Naive thymus-derived CD4-positive, alpha-beta T cell (primary cell): ENCODE results near the gene HMBS. TPM values are rescaled to one million over a fixed set of nuclear protein-coding genes. Genes with fewer than 3 reads are reported as not detected.

Source experiments
- ATAC-seq: fragments of 150-1000 bp; cut with Tn5 transposase; 2 replicates; pipeline ENCODE4 v1.10.0; 2021; ENCODE audit warnings: mild to moderate bottlenecking, moderate library complexity
- CTCF ChIA-PET: fragments of 350-600 bp; sonication (Branson Sonifier 250); formaldehyde crosslinking; loops from one replicate; lab custom pipeline; 2021; ENCODE audit warnings: antibody characterized with exemption; lab: Charles Lee
- POLR2A ChIA-PET: fragments of 350-600 bp; sonication (Branson Sonifier 250); formaldehyde crosslinking; loops from one replicate; lab custom pipeline; 2021; ENCODE audit warnings: antibody characterized with exemption, inconsistent platforms; lab: Charles Lee
- DNase-seq, 9 donors: peaks; one replicate each; pipeline versions ENCODE4 v3.0.0 to v3.0.0-alpha.2; 2020 to 2022; ENCODE audit warnings: mixed read lengths in 1 of 9
- H3K27ac ChIP-seq: one replicate; pipeline ENCODE4 v1.7.0; 2013; ENCODE audit warnings: mild to moderate bottlenecking, low read depth, low read length, moderate library complexity
- H3K27me3 ChIP-seq, 2 donors: one replicate each; pipeline ENCODE4 v1.7.0; 2013; ENCODE audit warnings: low read length in 2 of 2, mild to moderate bottlenecking in 2 of 2, moderate library complexity in 2 of 2; ENCODE audit not compliant: control insufficient read depth in 2 of 2, insufficient read depth in 2 of 2
- H3K36me3 ChIP-seq, 3 experiments: 1 replicate in 2 of 3; 2 replicates in 1 of 3; pipeline ENCODE4 v1.7.0; 2013; ENCODE audit warnings: low read length in 3 of 3, mild to moderate bottlenecking in 3 of 3, moderate library complexity in 1 of 3; ENCODE audit not compliant: insufficient read depth in 3 of 3, control insufficient read depth in 2 of 3
- H3K4me1 ChIP-seq, 2 donors: one replicate each; pipeline ENCODE4 v1.7.0; 2013; ENCODE audit warnings: low read length in 2 of 2, mild to moderate bottlenecking in 2 of 2, moderate library complexity in 1 of 2; ENCODE audit not compliant: control insufficient read depth in 2 of 2, insufficient read depth in 2 of 2
- H3K4me3 ChIP-seq: 2 replicates; pipeline ENCODE4 v1.7.0; 2013; ENCODE audit warnings: mild to moderate bottlenecking, low read length
- H3K9me3 ChIP-seq, 3 experiments: 1 replicate in 2 of 3; 2 replicates in 1 of 3; pipeline ENCODE4 v1.7.0; 2013; ENCODE audit warnings: low read length in 3 of 3; ENCODE audit not compliant: control insufficient read depth in 2 of 3
- H3K27ac Mint-ChIP-seq, 9 donors: one replicate each; pipeline ENCODE4 v1.8.0; 2020 to 2022; ENCODE audit warnings: mixed read lengths in 9 of 9, mild to moderate bottlenecking in 8 of 9, moderate library complexity in 5 of 9, inconsistent platforms in 2 of 9
- H3K27me3 Mint-ChIP-seq, 5 donors: one replicate each; pipeline ENCODE4 v1.8.0; 2021 to 2022; ENCODE audit warnings: mixed read lengths in 5 of 5, mild to moderate bottlenecking in 1 of 5
- H3K36me3 Mint-ChIP-seq, 5 donors: one replicate each; pipeline ENCODE4 v1.8.0; 2020 to 2022; ENCODE audit warnings: mixed read lengths in 5 of 5, mild to moderate bottlenecking in 3 of 5, inconsistent platforms in 1 of 5
- H3K4me1 Mint-ChIP-seq, 7 donors: one replicate each; pipeline ENCODE4 v1.8.0; 2020 to 2022; ENCODE audit warnings: mixed read lengths in 7 of 7, mild to moderate bottlenecking in 3 of 7, inconsistent platforms in 1 of 7
- H3K4me3 Mint-ChIP-seq, 10 donors: one replicate each; pipeline ENCODE4 v1.8.0; 2020 to 2022; ENCODE audit warnings: mild to moderate bottlenecking in 10 of 10, mixed read lengths in 10 of 10, moderate library complexity in 6 of 10, inconsistent platforms in 2 of 10
- H3K9me3 Mint-ChIP-seq, 11 donors: one replicate each; pipeline ENCODE4 v1.8.0; 2020 to 2022; ENCODE audit warnings: mixed read lengths in 11 of 11, mild to moderate bottlenecking in 4 of 11, inconsistent platforms in 1 of 11, moderate library complexity in 1 of 11
- intact Hi-C, 2 donors: fragments of 100-400 bp; cut with micrococcal nuclease; formaldehyde crosslinking; loops; one replicate each; pipeline ENCODE4 v1.15.1; 2023
- polyA plus RNA-seq, 2 donors: library from polyadenylated mRNA; unstranded; fragments of 300-500 nt; fragmentation: Illumina TruSeq; gene quantifications; one replicate each; pipeline ENCODE4 v1.2.3, GENCODE V29; 2021
- total RNA-seq, 6 experiments: library from RNA in 5 of 6; stranded (reverse) in 5 of 6; gene quantifications; 1 replicate in 5 of 6; 2 replicates in 1 of 6; pipeline ENCODE4 v1.2.3 and lab custom pipeline; 2021 to 2026

HMBS gene
- total and polyA plus RNA-seq, 7 experiments from 2014 or later, result 6.7 to 25.4 (median 9.3) TPM

- Mint-ChIP-seq H3K27ac (peak overlapping the region; percentile 82 to 96 (median 88)), H3K27me3 (peaks cover 0 to 3% (median 0%) of the 10 kb centered on the region in 5 donors), H3K4me3 (peak overlapping the region; percentile 90 to 97 (median 93)), H3K9me3 (peaks cover 0 to 6% (median 0%) of the 10 kb centered on the region in 11 donors), H3K4me1 (peaks cover 16 to 64% (median 30%) of the 10 kb centered on the region in 7 donors), H3K36me3 (peaks cover 4 to 40% (median 15%) of the 10 kb centered on the region in 5 donors)
- H3K36me3 ChIP-seq, result peaks cover 9 to 21% (median 17%) of the 10 kb centered on the region in 3 experiments
- H3K27me3 ChIP-seq, result no peaks in the 10 kb centered on the region
- DNase-seq (peak in 5 of 9 donors; percentile 27 to 67 (median 36)), ATAC-seq (no peak)
- peak overlapping the region; percentile 75 for H3K27ac ChIP-seq
- peak overlapping the region; percentile 94 for H3K4me3 ChIP-seq
- ChIA-PET POLR2A (interaction anchor here (0.6 to 20.2 kb wide), 34 partner anchors 9 to 684 kb away, joined by 3 to 435 read pairs (median 4); partner anchors contain the start of genes ABCG4, C2CD2L, CBL and CENATAC), CTCF (interaction anchor here (1.0 to 1.6 kb wide), 5 partner anchors 9 to 102 kb away, joined by 3 to 6 read pairs (median 5); partner anchors contain the start of genes HINFP and VPS11)
- H3K4me1 ChIP-seq, result peaks cover 7 to 21% of the 10 kb centered on the region in 2 donors
- intact Hi-C loops, result loop anchor here (1.0 to 2.0 kb wide), 5 partner anchors 8 to 735 kb away; partner anchors contain the start of genes ABCG4 (in 1 of the 2), RPS25 (in 1 of the 2), TRAPPC4 (in 1 of the 2) and UBE4A (in 1 of the 2)
- no peaks in the 10 kb centered on the region for H3K9me3 ChIP-seq
These were observed 9.5 kb downstream of the HMBS start for GRCh38 chr11:119093942-119094815.

DNA sequence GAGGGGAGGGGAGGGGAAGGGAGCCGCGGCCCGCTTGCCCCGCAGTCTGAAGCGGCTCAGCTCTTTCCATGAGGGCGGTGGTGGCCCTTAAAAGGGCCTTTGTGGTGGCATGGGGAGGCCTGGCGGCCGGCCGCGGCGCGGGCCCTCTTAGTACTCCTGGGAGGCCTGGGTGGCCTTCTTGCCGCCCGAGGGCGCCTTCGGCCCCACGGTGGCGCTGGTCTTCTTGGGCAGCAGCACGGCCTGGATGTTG lies 10.1 kb downstream of the HMBS start:
- Histone ChIP-seq H3K27ac (peak overlapping the region; percentile 75), H3K4me1 (peaks cover 7 to 21% of the 10 kb centered on the region in 2 donors), H3K27me3 (no peaks in the 10 kb centered on the region), H3K36me3 (peaks cover 9 to 21% (median 17%) of the 10 kb centered on the region in 3 experiments), H3K9me3 (no peaks in the 10 kb centered on the region), H3K4me3 (peak overlapping the region; percentile 94)
- intact Hi-C loops, result loop anchor here (1.0 to 2.0 kb wide), 20 partner anchors 8 to 736 kb away; partner anchors contain the start of genes ABCG4 (in 2 of the 2), C2CD2L (in 2 of the 2), HINFP (in 2 of the 2) and HYOU1 (in 2 of the 2)
- ChIA-PET CTCF (interaction anchor here (0.6 to 1.6 kb wide), 5 partner anchors 9 to 28 kb away, joined by 3 to 6 read pairs (median 5); partner anchors contain the start of genes C2CD2L, HINFP and VPS11), POLR2A (interaction anchor here (0.6 to 20.2 kb wide), 30 partner anchors 9 to 685 kb away, joined by 3 to 435 read pairs (median 4); partner anchors contain the start of genes ABCG4, C2CD2L, CBL and CENATAC)
- Mint-ChIP-seq H3K27me3 (peaks cover 0 to 3% (median 0%) of the 10 kb centered on the region in 5 donors), H3K36me3 (peaks cover 4 to 40% (median 15%) of the 10 kb centered on the region in 5 donors), H3K4me1 (peaks cover 16 to 65% (median 32%) of the 10 kb centered on the region in 7 donors), H3K4me3 (peak overlapping the region; percentile 90 to 97 (median 93)), H3K27ac (peak overlapping the region; percentile 82 to 96 (median 88)), H3K9me3 (peaks cover 0 to 6% (median 0%) of the 10 kb centered on the region in 11 donors)
- DNase-seq (peak in 2 of 9 donors; percentile 57 to 75), ATAC-seq (peak; percentile 63)

DNA sequence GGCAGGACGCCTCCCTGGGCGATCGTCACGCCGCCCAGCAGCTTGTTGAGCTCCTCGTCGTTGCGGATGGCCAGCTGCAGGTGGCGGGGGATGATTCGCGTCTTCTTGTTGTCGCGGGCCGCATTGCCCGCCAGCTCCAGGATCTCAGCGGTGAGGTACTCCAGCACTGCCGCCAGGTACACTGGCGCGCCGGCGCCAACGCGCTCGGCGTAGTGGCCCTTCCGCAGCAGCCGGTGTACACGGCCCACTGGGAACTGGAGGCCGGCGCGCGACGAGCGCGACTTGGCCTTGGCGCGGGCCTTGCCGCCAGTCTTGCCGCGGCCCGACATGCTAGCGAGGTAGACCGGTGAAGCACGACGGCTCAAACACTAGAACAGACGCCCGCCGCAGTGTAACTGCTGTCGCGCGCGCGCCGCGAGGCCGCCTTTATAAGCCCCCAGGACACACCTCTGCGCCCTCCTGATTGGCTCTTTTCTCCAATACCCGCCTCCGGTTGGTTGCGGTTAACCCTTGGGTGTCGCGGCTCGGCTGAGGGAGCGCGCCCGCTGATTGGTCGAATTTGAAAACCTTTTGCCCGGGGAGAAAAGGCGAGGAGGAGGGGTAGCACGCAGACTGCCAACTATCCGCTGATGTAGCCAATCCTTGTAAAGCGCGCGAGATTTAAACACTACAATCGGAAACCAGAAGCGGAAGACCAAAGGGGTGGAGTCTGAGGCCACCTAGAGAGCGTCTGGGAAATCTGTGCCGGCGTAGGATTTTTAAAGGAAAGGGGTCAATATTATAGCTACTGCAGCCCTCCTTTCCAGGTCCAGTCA lies 10.6 kb downstream of the HMBS start:
- intact Hi-C loops, result loop anchor here (1.0 to 2.0 kb wide), 19 partner anchors 10 to 736 kb away; partner anchors contain the start of genes ABCG4 (in 2 of the 2), C2CD2L (in 2 of the 2), HINFP (in 2 of the 2) and HYOU1 (in 2 of the 2)
- Mint-ChIP-seq H3K27ac (peak overlapping the region; percentile 82 to 96 (median 88)), H3K4me3 (peak overlapping the region; percentile 90 to 97 (median 93)), H3K27me3 (peaks cover 0 to 3% (median 0%) of the 10 kb centered on the region in 5 donors), H3K36me3 (peaks cover 4 to 40% (median 15%) of the 10 kb centered on the region in 5 donors), H3K9me3 (peaks cover 0 to 6% (median 0%) of the 10 kb centered on the region in 11 donors), H3K4me1 (peaks cover 20 to 67% (median 37%) of the 10 kb centered on the region in 7 donors)
- H3K4me3 ChIP-seq, result peak overlapping the region; percentile 94
- POLR2A ChIA-PET, result interaction anchor here (0.6 to 20.2 kb wide), 32 partner anchors 8 to 685 kb away, joined by 3 to 435 read pairs (median 4); partner anchors contain the start of genes C2CD2L, CBL, CENATAC and HINFP
- peak; percentile 93 for ATAC-seq
- H3K9me3 ChIP-seq, result no peaks in the 10 kb centered on the region
- peaks cover 9 to 21% (median 17%) of the 10 kb centered on the region in 3 experiments for H3K36me3 ChIP-seq
- CTCF ChIA-PET, result interaction anchor here (0.6 to 1.6 kb wide), 7 partner anchors 10 to 870 kb away, joined by 3 to 6 read pairs (median 3); partner anchors contain the start of genes C2CD2L, HINFP, JAML and VPS11
- DNase-seq, result peak; percentile 96 to 100 (median 100)
- H3K27ac ChIP-seq, result peak overlapping the region; percentile 75
- H3K27me3 ChIP-seq, result no peaks in the 10 kb centered on the region
- H3K4me1 ChIP-seq, result peaks cover 11 to 23% of the 10 kb centered on the region in 2 donors

- Mint-ChIP-seq H3K9me3 (peaks cover 0 to 6% (median 0%) of the 10 kb centered on the region in 11 donors), H3K4me3 (peak overlapping the region in 9 of 10 donors; percentile 23 to 100 (median 96)), H3K36me3 (peaks cover 4 to 19% (median 15%) of the 10 kb centered on the region in 5 donors), H3K27me3 (peaks cover 0 to 3% (median 0%) of the 10 kb centered on the region in 5 donors), H3K4me1 (peaks cover 13 to 61% (median 44%) of the 10 kb centered on the region in 7 donors), H3K27ac (peak overlapping the region in 5 of 9 donors; percentile 18 to 99 (median 89))
- CTCF ChIA-PET, result interaction anchor here (1.1 to 1.2 kb wide), 2 partner anchors 16 to 237 kb away, joined by 3 to 4 read pairs; no protein-coding TSS in a partner anchor
- H3K27ac ChIP-seq, result no peak overlapping the region
- H3K36me3 ChIP-seq, result peaks cover 9 to 21% (median 17%) of the 10 kb centered on the region in 3 experiments
- DNase-seq (no peak), ATAC-seq (no peak)
- intact Hi-C loops, result loop anchor here (2.0 to 5.0 kb wide), 6 partner anchors 15 to 1867 kb away; partner anchors contain the start of genes BCL9L (in 1 of the 2), CENATAC (in 1 of the 2), DDX6 (in 1 of the 2) and HMBS (in 1 of the 2)
- POLR2A ChIA-PET, result interaction anchor here (0.6 to 20.2 kb wide), 7 partner anchors 13 to 467 kb away, joined by 3 to 435 read pairs (median 5); partner anchors contain the start of genes HINFP, HMBS and VPS11
- H3K4me3 ChIP-seq, result no peak overlapping the region
- H3K27me3 ChIP-seq, result no peaks in the 10 kb centered on the region
- H3K4me1 ChIP-seq, result peaks cover 21 to 26% of the 10 kb centered on the region in 2 donors
- H3K9me3 ChIP-seq, result no peaks in the 10 kb centered on the region
These were observed 15.0 kb downstream of the HMBS start for GRCh38 chr11:119099711-119100110.

GRCh38 chr11:119100246-119100970 lies 15.7 kb downstream of the HMBS start:
- H3K36me3 ChIP-seq, result peaks cover 9 to 21% (median 17%) of the 10 kb centered on the region in 3 experiments
- H3K27ac Mint-ChIP-seq, result peak overlapping the region; percentile 53 to 99 (median 81)
- ChIA-PET CTCF (interaction anchor here (1.2 kb wide), 1 partner anchor 16 kb away, joined by 4 read pairs; no protein-coding TSS in a partner anchor), POLR2A (interaction anchor here (1.3 to 20.2 kb wide), 3 partner anchors 14 to 33 kb away, joined by 3 to 435 read pairs (median 10); partner anchors contain the start of genes HINFP and VPS11)
- intact Hi-C loops, result loop anchor here (2.0 to 5.0 kb wide), 6 partner anchors 16 to 1868 kb away; partner anchors contain the start of genes BCL9L (in 1 of the 2), CENATAC (in 1 of the 2), DDX6 (in 1 of the 2) and HMBS (in 1 of the 2)
- H3K27me3 Mint-ChIP-seq, result peaks cover 0 to 2% (median 0%) of the 10 kb centered on the region in 5 donors
- H3K27me3 ChIP-seq, result no peaks in the 10 kb centered on the region
- peaks cover 4 to 17% (median 13%) of the 10 kb centered on the region in 5 donors for H3K36me3 Mint-ChIP-seq
- peaks cover 18 to 64% (median 47%) of the 10 kb centered on the region in 7 donors for H3K4me1 Mint-ChIP-seq
- peaks cover 0 to 2% (median 0%) of the 10 kb centered on the region in 11 donors for H3K9me3 Mint-ChIP-seq
- peaks cover 21 to 26% of the 10 kb centered on the region in 2 donors for H3K4me1 ChIP-seq
- H3K4me3 ChIP-seq, result peak overlapping the region; percentile 79
- ATAC-seq (no peak), DNase-seq (no peak)
- H3K4me3 Mint-ChIP-seq, result peak overlapping the region; percentile 91 to 100 (median 96)
- peak overlapping the region; percentile 95 for H3K27ac ChIP-seq
- H3K9me3 ChIP-seq, result no peaks in the 10 kb centered on the region
